ENCODE results near the gene ARID4A. TPM values are rescaled to one million over a fixed set of nuclear protein-coding genes. Genes with fewer than 3 reads are reported as not detected.
A peak's percentile ranks its signal among the peaks of the same experiment; 100 is the strongest.

ARID4A gene
- total and polyA plus RNA-seq, 7 donors = 4.2 to 31.9 (median 18.1) TPM

- H3K4me3 ChIP-seq = no peak overlapping the region
- TF ChIP-seq POLR2A (IDR thresholded peaks at IDR 0.05) (no peak), POLR2AphosphoS5 (IDR thresholded peaks at IDR 0.05) (no peak), EP300 (IDR thresholded peaks at IDR 0.05) (no peak)
- TF ChIP-seq, protein P1, sequence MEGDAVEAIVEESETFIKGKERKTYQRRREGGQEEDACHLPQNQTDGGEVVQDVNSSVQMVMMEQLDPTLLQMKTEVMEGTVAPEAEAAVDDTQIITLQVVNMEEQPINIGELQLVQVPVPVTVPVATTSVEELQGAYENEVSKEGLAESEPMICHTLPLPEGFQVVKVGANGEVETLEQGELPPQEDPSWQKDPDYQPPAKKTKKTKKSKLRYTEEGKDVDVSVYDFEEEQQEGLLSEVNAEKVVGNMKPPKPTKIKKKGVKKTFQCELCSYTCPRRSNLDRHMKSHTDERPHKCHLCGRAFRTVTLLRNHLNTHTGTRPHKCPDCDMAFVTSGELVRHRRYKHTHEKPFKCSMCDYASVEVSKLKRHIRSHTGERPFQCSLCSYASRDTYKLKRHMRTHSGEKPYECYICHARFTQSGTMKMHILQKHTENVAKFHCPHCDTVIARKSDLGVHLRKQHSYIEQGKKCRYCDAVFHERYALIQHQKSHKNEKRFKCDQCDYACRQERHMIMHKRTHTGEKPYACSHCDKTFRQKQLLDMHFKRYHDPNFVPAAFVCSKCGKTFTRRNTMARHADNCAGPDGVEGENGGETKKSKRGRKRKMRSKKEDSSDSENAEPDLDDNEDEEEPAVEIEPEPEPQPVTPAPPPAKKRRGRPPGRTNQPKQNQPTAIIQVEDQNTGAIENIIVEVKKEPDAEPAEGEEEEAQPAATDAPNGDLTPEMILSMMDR (IDR thresholded peaks at IDR 0.05) = no peak
- intact Hi-C loops (cut with DNase I) = no loop called here
- H3K4me1 ChIP-seq = peaks cover 0 to 46% (median 38%) of the 10 kb centered on the region in 4 donors
- no peak for DNase-seq
- no peaks in the 10 kb centered on the region for H3K27me3 ChIP-seq
- no peaks in the 10 kb centered on the region for H3K9me3 ChIP-seq
- peaks cover 0 to 51% (median 15%) of the 10 kb centered on the region in 4 donors for H3K36me3 ChIP-seq
- H3K27ac ChIP-seq = peak overlapping the region in 1 of 4 donors; percentile 74
Measured at GRCh38 chr14:58283730-58284129, 14.6 kb upstream of the ARID4A start.

DNA sequence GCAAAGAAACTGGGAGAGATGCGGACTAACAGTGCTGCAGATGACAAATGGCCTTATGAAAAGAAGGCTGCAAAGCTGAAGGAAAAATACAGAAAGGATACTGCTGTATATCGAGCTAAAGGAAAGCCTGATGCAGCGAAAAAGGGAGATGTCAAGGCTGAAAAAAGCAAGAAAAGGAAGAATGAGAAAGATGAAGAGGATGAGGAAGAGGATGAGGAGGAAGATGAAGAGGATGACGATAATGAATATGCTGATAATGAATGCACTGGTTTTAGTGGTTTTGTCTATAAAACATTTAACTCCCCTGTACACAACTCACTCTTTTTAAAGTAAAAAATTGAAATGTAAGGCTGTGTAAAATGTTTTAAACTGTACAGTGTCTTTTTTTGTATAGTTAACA lies 13.2 kb upstream of the ARID4A start:
- 91 to 97% methylated on average over 4 of the region's 4 CpGs for WGBS, 2 donors
- H3K36me3 ChIP-seq = peaks cover 0 to 57% (median 16%) of the 10 kb centered on the region in 4 donors

GRCh38 chr14:58287607-58288042 lies 10.7 kb upstream of the ARID4A start:
- peaks cover 3 to 82% (median 28%) of the 10 kb centered on the region in 4 donors for H3K36me3 ChIP-seq
- no peak overlapping the region for H3K4me3 ChIP-seq
- H3K27ac ChIP-seq = no peak overlapping the region
- intact Hi-C loops (cut with DNase I) = no loop called here
- H3K27me3 ChIP-seq = no peaks in the 10 kb centered on the region
- H3K9me3 ChIP-seq = no peaks in the 10 kb centered on the region
- TF ChIP-seq POLR2A (IDR thresholded peaks at IDR 0.05) = no peak
- DNase-seq = no peak
- 21 to 72% methylated on average over 3 of the region's 3 CpGs for WGBS, 2 donors
- peaks cover 0 to 42% (median 18%) of the 10 kb centered on the region in 4 donors for H3K4me1 ChIP-seq

More for the DNA sequence above, 13.2 kb upstream of the ARID4A start:
- Histone ChIP-seq H3K27me3 (no peaks in the 10 kb centered on the region), H3K4me3 (no peak overlapping the region), H3K27ac (no peak overlapping the region), H3K4me1 (peaks cover 0 to 51% (median 41%) of the 10 kb centered on the region in 4 donors), H3K9me3 (no peaks in the 10 kb centered on the region)
- no peak for DNase-seq
- intact Hi-C loops (cut with DNase I) = no loop called here
- TF ChIP-seq POLR2A (IDR thresholded peaks at IDR 0.05) = no peak
- TF ChIP-seq, protein P1 (IDR thresholded peaks at IDR 0.05) = no peak
- TF ChIP-seq POLR2AphosphoS5 (IDR thresholded peaks at IDR 0.05) = no peak
- no peak for TF ChIP-seq EP300 (IDR thresholded peaks at IDR 0.05)

DNA sequence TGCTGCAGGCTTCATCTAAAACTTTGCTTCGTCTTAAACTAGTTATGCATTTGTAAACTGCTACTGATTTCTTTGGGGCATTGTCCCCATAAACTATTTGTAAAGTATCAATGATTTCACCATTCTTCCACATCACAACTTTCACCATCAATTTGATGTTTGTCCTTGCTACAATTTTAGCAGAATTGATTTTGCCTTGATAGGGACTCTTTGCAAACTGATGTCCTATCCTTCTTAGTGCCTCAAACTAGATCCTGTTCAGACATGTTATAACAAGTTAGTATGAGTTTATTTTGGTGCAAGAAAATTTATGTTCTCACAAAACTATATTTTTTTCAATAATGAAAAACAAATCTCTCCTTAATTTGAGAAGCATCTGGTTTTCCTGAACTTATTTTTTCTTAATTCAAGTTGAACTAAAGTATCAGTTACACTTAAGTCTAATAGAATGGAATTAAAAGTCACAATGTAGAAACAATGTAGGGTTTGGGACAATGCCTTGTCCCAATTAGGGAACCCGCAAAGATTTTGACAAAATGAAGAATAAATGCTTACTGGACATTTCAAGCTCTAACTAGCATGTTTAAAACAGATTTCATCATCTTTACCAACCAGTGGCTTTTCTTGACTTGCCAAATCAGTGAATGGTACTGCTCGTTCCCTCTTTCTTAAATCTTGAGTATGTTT lies 10.1 kb upstream of the ARID4A start:
- no peak overlapping the region for H3K4me3 ChIP-seq
- H3K27me3 ChIP-seq = no peaks in the 10 kb centered on the region
- H3K9me3 ChIP-seq = no peaks in the 10 kb centered on the region
- peaks cover 0 to 42% (median 12%) of the 10 kb centered on the region in 4 donors for H3K4me1 ChIP-seq
- no peak for DNase-seq
- H3K27ac ChIP-seq = no peak overlapping the region
- intact Hi-C loops (cut with DNase I) = no loop called here
- WGBS, 2 donors = 76 to 80% methylated on average over 3 of the region's 3 CpGs
- peaks cover 6 to 88% (median 32%) of the 10 kb centered on the region in 4 donors for H3K36me3 ChIP-seq
- TF ChIP-seq POLR2A (IDR thresholded peaks at IDR 0.05) (no peak), POLR2AphosphoS5 (IDR thresholded peaks at IDR 0.05) (no peak), EP300 (IDR thresholded peaks at IDR 0.05) (no peak)
- TF ChIP-seq, protein P1 (IDR thresholded peaks at IDR 0.05) = no peak

- Histone ChIP-seq H3K27me3 (no peaks in the 10 kb centered on the region), H3K4me1 (peaks cover 0 to 68% (median 25%) of the 10 kb centered on the region in 4 donors), H3K9me3 (no peaks in the 10 kb centered on the region), H3K27ac (no peak overlapping the region), H3K36me3 (peaks cover 6 to 81% (median 32%) of the 10 kb centered on the region in 4 donors), H3K4me3 (no peak overlapping the region)
- intact Hi-C loops (cut with DNase I) = no loop called here
- DNase-seq = no peak
- 71 to 79% methylated on average over 5 of the region's 5 CpGs for WGBS, 2 donors
- TF ChIP-seq POLR2A (IDR thresholded peaks at IDR 0.05) (no peak), POLR2AphosphoS5 (IDR thresholded peaks at IDR 0.05) (no peak), EP300 (IDR thresholded peaks at IDR 0.05) (no peak)
- TF ChIP-seq, protein P1 (IDR thresholded peaks at IDR 0.05) = no peak
Measured at GRCh38 chr14:58291646-58292045, 6.7 kb upstream of the ARID4A start.

Data from sigmoid colon (tissue), 7 donors.